Non-pigmented ciliary epithelial cell (primary cell): ENCODE results near the gene CRYBA2.

Experiments used
- DNase-seq: peaks from one replicate; pipeline ENCODE4 v3.0.0-alpha.2; 2010; ENCODE audit warnings: low read depth

CRYBA2 gene

DNA sequence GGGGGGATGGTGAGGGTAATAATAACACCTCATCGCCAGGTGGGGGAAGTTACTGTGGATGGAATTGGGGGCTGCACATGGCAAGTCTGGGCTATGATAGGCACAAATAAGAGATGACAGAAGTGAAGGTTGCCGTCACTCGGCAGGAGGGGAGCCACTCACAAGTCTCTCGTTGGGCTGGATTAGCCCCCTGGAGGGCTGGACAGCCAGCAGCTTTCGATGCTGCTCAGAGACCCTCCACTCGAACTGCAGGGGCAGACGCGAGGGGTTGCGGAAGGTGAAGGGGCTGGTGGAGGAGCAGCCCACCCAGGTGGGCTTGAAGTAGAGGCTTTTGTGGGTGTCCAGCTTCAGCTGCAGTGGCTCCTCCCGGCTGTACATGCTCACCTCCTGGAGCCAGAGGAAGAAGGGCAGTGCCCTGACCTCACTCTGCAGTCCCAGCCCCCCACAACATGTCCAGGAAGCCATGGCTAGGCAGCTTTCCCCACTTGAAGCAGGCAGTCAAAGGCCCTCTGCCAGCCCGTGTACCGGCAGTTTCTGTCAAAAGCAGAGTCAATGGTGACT is 29.9 kb upstream of the CRYBA2 start:
- no peak for DNase-seq

DNA sequence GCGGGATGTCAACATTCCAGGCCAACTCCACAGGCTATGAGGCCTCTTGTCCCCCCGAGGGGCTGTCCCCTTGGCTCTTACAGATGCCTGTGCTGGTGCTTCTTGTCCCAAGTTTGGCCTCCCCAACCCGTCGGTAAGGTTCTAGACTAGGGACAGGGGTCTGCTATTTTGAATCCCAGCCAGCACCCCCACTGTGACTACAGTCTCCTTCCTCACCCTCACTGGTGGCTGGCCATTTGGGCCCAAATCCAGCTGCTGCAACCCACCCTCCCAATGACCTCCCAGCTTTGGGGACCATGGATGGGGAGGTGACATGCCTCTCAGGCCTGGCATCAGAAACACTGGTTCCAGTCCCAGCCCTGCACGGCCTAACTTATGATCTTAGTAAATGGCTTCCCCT is 29.4 kb upstream of the CRYBA2 start:
- no peak for DNase-seq

DNA sequence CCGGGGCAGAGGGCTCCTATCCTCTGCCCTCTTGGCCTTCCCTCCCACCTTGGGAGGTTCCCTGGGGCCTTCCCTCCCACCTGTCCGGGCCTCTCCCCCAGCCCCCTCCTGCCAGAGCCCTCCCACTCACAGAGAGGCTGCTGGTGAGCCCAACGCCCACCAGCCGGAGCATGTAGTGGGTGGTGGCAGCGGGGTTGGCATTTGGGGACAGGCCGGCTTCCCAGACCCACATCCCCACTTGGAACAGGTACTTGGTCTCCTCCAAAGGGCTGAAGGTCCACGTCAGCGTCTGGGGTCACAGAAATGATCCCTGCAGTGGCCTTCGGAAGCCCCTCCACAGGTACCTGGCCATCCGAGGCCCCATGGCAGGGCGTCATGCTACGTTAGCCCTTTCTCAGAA is 28.8 kb upstream of the CRYBA2 start:
- no peak for DNase-seq

DNA sequence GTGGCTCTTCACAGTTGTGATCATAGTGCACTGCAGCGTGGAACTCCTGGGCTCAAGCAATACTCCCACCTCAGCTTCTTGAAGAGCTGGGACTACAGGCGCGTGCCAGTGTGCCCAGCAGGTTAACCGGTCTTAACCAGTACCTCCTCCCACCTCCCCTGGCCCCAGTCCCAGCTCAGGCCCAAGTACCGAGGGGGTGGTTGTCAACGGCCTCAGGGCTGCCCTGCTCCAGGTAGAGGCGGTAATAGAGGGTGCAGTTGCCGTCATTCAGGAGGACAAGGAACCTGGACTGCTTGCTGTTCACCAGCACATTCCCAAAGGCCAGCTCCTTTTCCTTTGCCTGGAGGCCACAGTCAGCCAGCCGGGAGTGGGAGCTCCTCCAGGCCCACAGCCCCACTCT is 28.4 kb upstream of the CRYBA2 start:
- DNase-seq = no peak

DNA sequence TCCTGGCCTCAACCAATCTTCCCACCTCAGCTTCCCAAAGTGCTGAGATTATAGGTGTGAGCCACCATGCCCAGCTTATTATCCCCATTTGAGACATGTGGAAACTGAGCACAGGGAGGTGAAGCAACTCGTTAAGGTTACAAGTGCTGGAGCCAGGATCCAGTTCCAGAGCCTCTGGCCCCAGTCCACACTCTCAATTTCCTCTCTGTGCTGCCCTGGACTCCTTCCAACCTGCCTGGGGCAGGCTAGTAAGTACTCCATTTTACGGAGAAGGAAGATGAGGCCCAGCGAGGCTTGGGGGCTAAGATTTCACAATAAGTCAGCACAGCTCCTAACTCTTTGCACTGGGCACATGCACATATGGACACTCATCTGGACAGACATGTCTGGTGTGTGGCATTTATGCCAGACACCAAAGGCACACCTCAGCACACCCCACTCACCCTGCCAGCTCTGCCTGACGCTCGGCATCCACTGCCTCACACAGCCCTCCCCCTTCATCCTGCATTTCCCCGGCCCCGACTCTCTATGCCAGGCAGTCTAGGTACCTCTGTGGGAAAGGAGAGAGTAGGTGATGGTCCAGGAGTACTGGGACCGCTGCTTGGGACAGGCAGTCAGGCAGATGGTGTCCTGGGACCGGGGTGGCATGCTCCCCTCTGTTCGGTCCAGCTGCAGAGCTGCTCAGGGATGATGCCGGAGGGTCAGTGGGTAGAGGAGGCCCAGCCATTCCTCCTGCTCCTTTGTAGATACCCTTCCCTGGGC is 27.6 kb upstream of the CRYBA2 start:
- DNase-seq = no peak

DNA sequence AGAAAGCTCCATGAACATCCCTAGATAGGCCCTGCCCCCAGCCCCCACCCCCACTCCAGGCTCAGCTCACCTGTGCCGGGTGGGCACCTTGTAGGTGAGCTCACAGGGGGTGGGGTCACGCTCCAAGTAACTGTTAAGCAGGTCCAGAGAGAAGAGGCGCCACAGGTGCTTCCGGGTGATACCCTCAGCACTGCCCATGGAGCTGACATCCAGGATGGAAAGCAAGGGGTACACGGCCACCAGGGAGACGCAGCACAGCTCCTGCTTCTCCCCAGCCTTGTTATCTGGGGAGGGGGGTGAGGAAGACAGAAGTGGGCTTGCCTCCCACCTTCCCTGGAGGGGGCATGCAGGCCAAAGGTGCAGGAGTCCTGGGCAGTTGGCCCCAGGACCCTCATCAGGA is 26.2 kb upstream of the CRYBA2 start:
- DNase-seq = no peak

DNA sequence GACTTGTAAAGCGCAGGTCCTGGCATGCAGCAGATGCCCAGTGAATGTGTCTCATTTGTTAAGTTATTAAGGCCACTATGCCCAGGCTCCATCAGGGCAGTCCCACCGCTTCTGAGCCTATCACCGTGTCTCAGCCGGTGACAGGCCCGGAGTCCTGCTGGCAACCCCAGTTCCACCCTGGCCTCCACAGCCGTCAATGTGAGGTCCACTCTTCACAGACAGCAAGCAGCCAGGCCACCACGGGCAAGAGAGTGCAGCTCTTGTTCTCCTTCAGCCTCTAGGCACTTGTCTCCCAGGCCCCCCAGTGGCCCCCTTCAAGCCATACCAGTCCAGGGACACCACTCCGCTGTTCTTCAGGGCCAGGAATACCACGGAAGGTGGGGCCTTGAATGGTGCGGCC is 25.5 kb upstream of the CRYBA2 start:
- no peak for DNase-seq

DNA sequence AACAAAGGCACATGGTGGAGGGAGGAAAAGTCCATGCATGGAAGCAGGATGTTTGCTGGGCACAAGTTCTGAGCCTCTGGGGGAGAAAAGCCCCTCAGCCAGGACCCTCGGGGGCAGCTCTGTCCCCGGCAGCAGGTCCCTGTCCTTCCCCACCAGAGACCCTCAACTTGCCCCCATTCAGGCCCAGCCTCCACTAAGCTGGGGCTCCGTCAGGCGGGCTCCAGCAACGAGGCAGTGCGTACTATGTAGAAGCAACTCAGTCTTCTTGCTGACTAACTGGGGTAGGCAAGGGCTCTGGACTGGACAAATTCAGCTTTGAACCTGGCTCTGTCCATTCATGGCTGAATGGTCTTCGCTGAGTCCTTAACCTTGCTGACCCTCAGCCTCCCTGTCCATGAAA is 25.1 kb upstream of the CRYBA2 start:
- DNase-seq = no peak

DNA sequence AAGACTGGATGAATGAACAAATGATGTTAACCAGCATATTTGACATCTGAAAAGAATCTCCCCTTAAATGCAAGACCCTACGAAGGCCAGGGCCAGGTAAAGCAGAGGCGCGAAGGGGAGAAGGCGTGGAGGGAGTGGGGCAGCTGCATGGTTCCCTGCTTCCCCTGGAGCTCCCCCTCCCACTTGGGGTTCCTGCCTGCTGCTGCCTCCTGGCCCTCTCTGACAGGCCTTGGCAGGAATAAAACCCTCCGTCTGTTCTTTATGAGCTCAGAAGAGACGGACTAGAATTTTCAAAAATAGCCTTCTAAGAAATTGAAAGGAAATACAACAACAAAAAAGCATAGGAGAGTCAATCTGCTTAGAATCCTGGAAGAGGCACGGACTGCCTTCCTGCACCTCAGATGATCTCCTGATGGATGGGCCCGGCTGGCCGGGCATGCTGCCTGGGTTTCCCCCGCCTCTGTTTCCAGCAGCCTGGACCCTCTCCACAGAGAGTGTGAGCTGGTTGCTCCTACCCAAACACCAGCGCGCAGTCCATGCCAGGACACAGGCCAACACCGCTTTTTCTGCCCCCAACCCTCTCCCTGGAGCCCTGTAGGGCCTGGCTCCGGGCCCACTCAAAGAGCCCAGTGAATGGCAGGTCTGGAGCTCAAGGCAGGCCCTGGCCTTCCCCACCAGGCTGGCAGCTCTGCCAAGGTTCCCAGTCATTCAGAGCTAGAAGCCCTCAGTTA is 24.1 kb upstream of the CRYBA2 start:
- DNase-seq = no peak

DNA sequence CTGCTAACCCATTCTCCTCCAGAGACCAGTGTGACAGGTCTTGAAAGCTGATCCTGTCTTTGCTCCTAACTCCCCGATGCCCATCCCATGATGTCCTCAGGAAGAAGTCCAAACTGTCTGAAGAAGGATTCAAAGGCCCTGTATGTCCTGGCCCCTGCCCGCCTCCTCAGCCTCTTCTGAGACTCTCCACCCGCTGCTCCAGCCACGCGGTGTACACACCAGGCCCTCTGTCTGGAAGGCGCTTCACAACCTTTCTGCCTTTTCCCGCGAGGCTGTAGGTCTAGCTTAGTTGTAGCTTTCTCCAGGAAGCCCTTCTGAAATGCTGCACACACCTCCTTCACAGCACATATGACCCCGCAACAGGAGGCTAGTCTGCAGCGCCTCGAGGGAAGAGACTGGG is 23.5 kb upstream of the CRYBA2 start:
- no peak for DNase-seq

DNA sequence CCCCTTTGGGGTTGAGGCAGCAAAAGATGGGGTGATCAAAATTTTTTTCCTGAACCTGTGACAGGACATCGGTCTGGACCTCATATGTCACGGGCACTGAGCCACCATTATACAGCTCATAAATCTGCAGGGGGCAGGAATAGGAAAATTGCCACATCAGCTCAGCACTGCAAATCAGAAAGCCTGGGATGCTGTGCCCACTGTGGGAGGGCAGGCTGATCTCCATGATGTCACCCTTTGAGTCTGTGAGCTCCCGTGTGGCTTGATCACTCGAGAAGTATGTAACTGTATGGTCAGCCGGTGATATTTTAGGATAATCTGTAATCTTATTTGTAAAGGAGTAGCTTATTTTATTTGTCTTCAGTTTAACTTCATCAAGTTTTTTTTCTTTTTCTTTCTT is 17.7 kb upstream of the CRYBA2 start:
- no peak for DNase-seq

DNA sequence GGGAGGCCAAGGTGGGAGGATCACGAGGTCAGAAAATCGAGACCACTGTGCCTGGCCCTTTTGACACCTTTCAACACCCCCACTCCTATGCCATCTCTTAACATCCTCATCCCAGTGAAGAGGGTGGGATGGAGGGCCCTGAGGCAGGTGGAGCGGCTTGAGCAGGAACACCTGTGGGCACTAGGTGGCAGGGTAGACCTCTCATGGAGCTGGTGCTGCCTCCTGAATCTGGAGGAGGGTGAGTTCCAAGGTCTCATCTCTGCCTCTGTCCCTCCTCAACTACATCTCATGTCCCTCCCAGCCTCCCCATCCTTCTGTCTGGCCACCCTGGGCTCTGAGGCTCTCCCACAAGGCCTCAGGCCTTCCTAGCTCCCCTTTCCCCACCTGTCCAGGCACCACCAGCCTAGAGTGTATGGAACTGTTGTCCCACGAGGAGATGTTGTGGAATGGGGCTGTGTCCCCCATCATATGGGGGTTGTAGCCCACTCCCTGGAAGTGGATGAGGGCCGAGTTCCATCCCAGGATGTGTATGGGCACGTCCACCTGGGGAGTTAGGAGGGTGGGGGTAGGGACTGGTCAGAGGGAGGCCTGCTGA is 17.0 kb upstream of the CRYBA2 start:
- no peak for DNase-seq

DNA sequence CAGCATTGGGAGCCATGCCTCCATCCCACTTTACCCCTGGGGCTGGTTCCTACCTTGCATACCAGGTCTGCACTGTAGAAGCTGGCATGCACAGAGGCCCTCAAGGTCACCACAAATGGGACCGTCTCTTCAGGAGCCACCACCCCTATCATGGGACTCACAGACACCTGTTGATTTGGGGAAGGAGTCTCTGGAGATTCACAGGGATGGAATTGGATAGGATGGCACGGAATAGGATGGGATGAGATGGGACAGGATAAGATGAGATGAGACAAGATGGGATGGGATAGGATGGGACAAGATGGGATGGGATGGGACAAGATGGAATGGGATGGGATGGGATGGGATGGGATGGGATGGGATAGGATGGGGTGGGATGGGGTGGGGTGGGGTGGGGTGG is 16.1 kb upstream of the CRYBA2 start:
- DNase-seq = no peak

DNA sequence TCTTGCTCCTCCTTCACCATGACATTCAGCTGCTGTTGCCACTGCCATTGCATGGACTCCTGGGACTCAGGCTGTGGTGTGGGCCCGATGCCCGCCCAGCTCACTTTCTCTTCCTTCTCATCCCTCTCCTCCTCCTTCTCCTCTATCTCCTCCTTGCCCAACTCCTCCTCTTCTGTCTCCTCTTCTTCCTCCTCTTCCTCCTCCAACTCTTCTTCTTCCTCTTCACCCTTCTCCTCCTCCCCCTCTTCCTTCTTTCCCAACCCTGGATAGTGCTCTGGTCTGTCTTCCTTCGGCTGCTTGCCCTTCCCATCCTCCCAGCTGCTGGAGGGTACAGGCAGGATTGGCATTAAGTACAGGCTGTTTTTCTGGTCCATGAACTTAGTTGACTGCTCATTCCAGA is 10.8 kb upstream of the CRYBA2 start:
- DNase-seq = no peak

DNA sequence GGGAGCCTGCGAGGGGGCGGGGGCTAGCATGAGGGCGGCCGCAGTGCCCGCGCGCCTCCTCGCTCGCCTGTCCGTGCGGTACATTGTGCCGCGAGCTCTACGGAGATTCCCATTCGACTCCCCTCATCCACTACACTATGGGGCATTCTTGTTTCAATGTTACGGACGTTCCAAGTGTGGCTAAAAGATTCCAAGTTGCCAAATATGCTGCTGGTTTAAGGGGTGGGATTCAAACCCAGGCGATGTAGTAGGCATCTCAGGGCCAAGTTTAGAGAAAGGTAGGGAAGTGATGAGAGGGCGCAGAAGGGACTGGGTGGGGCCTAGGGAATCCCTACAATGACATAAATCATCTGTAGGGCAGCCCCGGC is 10.0 kb upstream of the CRYBA2 start:
- DNase-seq = no peak

DNA sequence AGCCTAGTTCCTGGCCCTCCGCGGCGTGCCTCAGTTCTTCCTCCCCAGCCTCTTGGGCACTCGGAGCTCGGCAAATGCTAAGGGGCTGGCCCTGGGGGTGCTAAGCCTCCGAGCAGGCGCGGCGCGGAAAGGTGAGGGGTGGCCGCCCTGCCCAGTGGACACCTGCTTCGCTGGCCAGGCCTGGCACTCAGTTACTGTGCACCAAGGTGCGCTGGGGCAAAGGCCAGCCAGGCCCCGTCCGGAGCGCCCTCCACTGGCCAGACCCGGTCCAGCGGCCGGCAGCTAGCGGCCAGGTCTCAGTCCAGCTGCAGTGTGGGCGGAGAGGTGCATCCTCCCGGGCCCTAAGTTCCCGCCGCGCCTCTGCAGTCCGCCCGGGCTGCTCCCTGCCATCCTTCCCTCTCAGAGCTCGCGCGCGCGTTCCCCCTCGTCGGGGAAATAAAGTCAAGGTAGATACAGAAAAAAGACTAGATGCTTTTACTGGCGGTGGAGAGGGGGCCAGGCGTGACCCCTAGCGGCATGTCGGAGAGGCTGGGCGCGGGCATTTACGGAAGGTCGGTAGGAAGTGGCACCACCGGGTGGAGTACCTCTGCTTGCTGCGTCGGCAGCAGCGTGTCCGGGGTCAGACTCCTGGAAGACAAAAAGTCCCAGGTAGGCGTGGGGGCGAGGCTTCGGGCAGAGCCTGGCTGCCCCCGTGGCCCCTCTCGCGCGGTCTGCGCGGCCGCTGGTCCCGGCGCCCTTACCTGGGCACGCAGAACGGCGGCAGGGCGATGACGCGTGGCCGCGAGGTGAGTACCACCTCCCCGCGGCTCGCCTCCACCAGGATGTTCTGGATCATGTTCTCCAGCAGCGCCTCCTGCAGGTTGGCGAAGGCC is 9.4 kb upstream of the CRYBA2 start:
- no peak for DNase-seq

DNA sequence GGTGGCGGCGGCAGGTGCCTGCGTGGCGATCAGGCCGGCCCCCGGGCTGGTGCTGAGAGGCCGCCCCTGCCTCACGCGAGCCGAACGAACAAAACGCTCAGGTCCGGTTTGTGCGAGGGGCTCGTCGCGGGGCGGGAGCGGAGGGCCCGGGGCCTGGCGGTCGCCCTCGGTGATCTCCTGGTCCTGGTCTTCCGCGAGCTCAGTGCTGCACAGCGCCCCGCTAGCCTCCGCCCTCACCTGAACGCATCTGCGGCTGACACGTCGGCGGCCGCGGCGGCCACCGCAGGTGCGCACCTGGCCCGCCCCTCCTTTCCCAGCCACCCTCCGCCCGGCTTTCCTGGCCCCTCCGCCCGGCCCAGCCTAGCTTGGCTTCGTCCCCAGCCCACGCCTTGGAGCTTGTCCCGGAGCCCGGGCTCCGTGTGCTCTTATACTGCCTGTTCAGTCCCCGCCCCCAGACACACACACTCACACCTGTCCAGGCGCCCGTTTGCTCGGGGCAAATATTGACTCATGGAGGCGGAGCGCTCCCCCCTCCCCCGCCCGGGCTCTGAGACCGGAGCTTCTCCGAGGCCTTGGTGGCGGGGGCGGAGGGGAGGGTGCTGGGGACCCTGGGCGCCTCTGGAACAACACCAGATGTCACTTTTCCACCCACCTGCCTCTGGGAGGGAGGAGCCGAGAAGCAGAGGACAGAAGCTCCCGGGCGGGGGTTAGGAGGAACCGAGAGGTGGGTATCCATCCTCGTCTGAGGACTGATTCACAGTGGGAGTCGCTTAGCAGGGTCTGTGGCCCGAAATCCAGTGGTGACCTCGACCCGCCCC is 8.6 kb upstream of the CRYBA2 start:
- DNase-seq = no peak

DNA sequence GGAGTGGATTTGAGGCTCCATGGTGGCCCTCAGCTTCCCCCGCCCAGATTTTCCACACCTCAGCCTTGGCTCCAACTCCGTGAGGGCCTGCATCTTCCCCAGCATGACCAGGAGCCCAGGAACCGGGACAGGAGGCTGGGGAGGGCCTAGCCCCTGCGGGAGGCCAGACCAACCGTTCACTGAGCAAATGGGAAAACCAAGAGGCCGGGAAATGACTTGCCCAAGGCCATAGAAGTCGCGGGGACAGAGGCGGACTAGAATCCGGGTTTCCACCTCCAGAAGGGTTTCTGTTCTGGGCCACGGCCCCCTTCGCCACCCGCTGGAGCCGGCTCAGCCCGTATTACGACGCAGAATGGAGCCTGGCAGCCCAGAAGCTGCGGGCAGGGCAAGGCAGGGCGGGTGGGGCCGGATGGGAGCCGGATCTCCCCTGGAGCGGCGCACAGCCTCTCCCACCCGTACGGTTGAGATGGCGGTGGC is 7.9 kb upstream of the CRYBA2 start:
- DNase-seq = no peak

DNA sequence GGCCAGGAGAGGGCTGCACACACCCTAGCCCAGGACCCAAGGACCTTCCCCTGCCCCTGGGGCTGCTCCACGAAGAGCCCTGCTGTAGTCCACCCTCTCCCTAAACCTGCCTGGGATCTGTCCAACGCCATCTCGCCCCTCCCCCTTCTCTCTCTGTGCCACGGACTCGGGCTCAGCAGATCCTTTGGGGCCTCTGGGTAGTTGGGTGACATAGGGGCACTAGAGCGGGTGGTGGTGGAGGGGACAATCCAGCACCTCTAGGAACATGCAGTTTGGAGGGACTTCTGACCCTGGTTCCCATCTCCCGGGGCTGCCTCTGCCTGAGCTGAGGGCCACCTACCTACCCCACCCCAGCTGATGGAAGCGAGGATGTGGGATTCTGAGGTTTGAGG is 7.3 kb upstream of the CRYBA2 start:
- DNase-seq = no peak

DNA sequence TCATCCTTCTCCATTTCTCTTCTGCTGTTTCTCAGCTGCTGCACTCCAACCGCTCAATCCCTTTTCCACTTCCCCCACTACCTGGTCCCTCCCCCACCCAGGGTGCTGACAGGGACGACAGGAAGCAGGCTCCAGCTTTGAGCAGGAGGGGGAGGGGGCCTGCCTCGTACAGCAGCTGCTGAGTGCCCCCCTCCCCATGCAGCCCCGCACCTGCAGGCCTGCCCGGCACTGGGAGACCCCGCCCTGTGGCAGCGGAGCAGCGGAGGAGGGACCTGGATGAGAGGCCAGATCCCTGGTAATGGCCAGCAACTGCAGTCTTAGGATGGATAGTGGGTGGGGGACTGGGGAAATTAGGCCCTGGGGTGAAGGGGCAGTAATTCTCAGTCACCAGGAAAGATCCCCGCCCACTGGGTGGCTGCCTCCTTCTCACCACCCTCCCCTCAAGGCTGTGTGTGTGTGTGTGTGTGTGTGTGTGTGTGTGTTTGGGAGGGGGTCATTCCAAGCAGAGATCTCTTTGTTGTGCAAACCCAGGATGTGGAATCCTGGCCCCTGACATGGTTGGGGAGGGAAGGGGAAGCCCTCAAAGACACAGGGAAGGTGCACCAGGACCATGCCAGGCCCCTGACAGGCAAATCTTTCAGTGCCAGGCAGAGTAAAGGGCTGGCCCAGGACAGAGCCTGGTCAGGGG is 6.8 kb upstream of the CRYBA2 start:
- no peak for DNase-seq
